HepG2 (cell line): Measurements from ENCODE around the gene SMIM9. TPM values are rescaled to one million over a fixed set of nuclear protein-coding genes. Genes with fewer than 3 reads are reported as not detected.

Experiments
- CCDC6 ChIP-seq: sonication (generic); formaldehyde crosslinking; IDR thresholded peaks from 2 replicates; pipeline ENCODE4 v1.8.1; 2022; ENCODE audit warnings: mild to moderate bottlenecking, missing genetic modification reagents, moderate library complexity
- CREB1 ChIP-seq, 2 experiments: fragments of 450-650 bp in 1 of 2; IDR thresholded peaks; 2 replicates each; pipeline ENCODE4 v1.6.1; 2016 to 2017; ENCODE audit warnings: control low read depth in 1 of 2, mild to moderate bottlenecking in 1 of 2, missing compliant biosample characterization in 1 of 2, missing genetic modification characterization in 1 of 2
- HNF4G ChIP-seq, 2 experiments: sonication (generic) in 1 of 2; formaldehyde crosslinking in 1 of 2; IDR thresholded peaks; 2 replicates each; pipeline versions ENCODE4 v1.4.0 to v1.6.1; 2011 to 2020; ENCODE audit warnings: borderline replicate concordance in 2 of 2, low read depth in 2 of 2, mild to moderate bottlenecking in 2 of 2, low read length in 1 of 2, missing genetic modification reagents in 1 of 2, moderate library complexity in 1 of 2
- KDM1A ChIP-seq: IDR thresholded peaks from 2 replicates; pipeline ENCODE4 v1.6.1; 2016; ENCODE audit warnings: missing compliant biosample characterization
- MAZ ChIP-seq, 2 experiments: sonication (generic) in 1 of 2; formaldehyde crosslinking in 1 of 2; IDR thresholded peaks; 2 replicates each; pipeline versions ENCODE4 v1.5.0 to v1.6.1; 2012 to 2020; ENCODE audit warnings: low read depth in 2 of 2, mild to moderate bottlenecking in 2 of 2, borderline replicate concordance in 1 of 2, improper control_type of control experiment in 1 of 2, low read length in 1 of 2, missing genetic modification reagents in 1 of 2, moderate library complexity in 1 of 2
- MYC ChIP-seq: sonication (generic); formaldehyde crosslinking; IDR thresholded peaks from 2 replicates; pipeline ENCODE4 v1.9.0; 2021; ENCODE audit warnings: missing genetic modification reagents, borderline replicate concordance
- YEATS2 ChIP-seq: sonication (generic); formaldehyde crosslinking; IDR thresholded peaks from 2 replicates; pipeline ENCODE4 v1.4.0; 2020; ENCODE audit warnings: missing genetic modification reagents, borderline replicate concordance
- ZBTB21 ChIP-seq: sonication (generic); formaldehyde crosslinking; IDR thresholded peaks from 2 replicates; pipeline ENCODE4 v1.4.0; 2020; ENCODE audit warnings: missing genetic modification reagents
- ZBTB8A ChIP-seq: sonication (generic); formaldehyde crosslinking; IDR thresholded peaks from 2 replicates; pipeline ENCODE4 v1.4.0; 2020; ENCODE audit warnings: mild to moderate bottlenecking, low read depth, missing genetic modification reagents, borderline replicate concordance
- ZNF318 ChIP-seq: sonication (generic); formaldehyde crosslinking; IDR thresholded peaks from 2 replicates; pipeline ENCODE4 v1.4.0; 2020; ENCODE audit warnings: mild to moderate bottlenecking, missing genetic modification reagents
- ZNF441 ChIP-seq: sonication (generic); formaldehyde crosslinking; IDR thresholded peaks from 2 replicates; pipeline ENCODE4 v1.7.0; 2021; ENCODE audit warnings: missing genetic modification reagents, borderline replicate concordance
- polyA plus RNA-seq, 8 experiments: library from polyadenylated mRNA; depleted of rRNA in 3 of 8; stranded (reverse) in 7 of 8; unstranded in 1 of 8; fragments of >200 nt; fragmentation: Illumina TruSeq in 4 of 8; extraction: Trizol in 4 of 8; gene quantifications; 2 replicates each; pipeline versions ENCODE4 v1.2.1 to v1.2.3, GENCODE V29; 2011 to 2016; ENCODE audit warnings: low read depth in 4 of 8, missing spikeins in 1 of 8, mixed read lengths in 1 of 8; ENCODE audit not compliant: insufficient read depth in 1 of 8
- total RNA-seq, 5 experiments: library from RNA; depleted of rRNA; stranded (reverse); fragments of >200 nt; fragmentation: Illumina TruSeq; extraction: Trizol; gene quantifications; 2 replicates each; pipeline ENCODE4 v1.2.3, GENCODE V29; 2016; ENCODE audit warnings: low read depth in 1 of 5
- TF ChIP-seq, protein P1 (sequence below): sonication (generic); formaldehyde crosslinking; IDR thresholded peaks from 2 replicates; pipeline ENCODE4 v1.5.0; 2020; ENCODE audit warnings: missing genetic modification reagents
- TF ChIP-seq, protein P2 (sequence below): sonication (generic); formaldehyde crosslinking; conservative IDR thresholded peaks from 2 replicates; pipeline ENCODE4 v1.4.0; 2020; ENCODE audit warnings: missing genetic modification reagents
- TF ChIP-seq, protein P3 (sequence below): sonication (generic); formaldehyde crosslinking; IDR thresholded peaks from 2 replicates; pipeline ENCODE4 v1.8.1; 2022; ENCODE audit warnings: mild to moderate bottlenecking, missing genetic modification reagents

Gene SMIM9
- total and polyA plus RNA-seq, 2 of the 13 experiments (the other 11 are each of a cell fraction or from before 2014, with no cell fraction given) = not detected

DNA sequence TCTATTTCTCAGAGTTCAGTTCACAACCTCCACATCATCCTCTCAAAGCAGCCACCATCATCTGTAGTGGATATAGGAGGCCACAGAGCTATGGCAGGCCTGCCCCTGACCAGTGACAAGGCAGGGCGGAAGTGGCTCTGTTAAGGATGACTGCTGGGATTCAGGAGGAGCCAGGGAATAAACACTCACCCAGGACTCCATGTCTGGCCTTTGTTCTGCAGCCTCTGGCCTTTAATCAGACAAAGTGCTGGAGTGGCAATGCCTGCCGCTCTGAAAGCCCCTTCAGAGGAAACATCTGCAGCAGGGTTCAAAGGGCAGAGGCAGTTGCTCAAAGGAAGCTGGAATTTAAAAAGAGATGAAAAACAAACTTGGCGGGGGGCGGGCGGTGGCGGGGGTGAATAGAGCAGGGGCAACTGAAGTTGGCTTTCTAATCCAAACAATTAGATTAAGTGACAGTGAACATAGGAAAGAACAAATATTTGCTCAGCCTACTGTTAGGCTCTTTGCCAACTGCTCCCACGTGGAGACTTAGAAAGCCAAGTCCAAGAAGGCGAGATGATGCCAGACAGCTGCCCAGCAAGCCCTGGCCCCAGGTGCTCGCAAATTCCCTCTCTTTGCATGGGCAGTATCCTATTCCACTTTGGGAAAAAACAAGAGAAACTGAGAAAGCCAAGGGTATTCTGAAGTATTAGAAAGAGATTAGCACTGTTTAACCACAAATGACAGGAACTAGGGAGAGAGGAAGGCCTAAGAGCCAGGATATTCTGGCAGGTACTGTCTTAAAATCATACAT lies 34.7 kb downstream of the SMIM9 start (continued):
- TF ChIP-seq ZNF318 = no peak
- TF ChIP-seq HNF4G (IDR thresholded peaks at IDR 0.05; ENCODE audit: borderline replicate concordance, low read depth, low read length) = peak; percentile 74
- TF ChIP-seq HNF4G (CRISPR knock-in tag; IDR thresholded peaks at IDR 0.05; ENCODE audit: borderline replicate concordance, low read depth) = peak; percentile 47; the same call in 1 of the 2 replicates
- TF ChIP-seq MYC (CRISPR knock-in tag) = no peak
- TF ChIP-seq MAZ (IDR thresholded peaks at IDR 0.05; ENCODE audit: borderline replicate concordance, low read depth, low read length) = peak; percentile 49; the same call in 1 of the 2 replicates
- TF ChIP-seq MAZ (CRISPR knock-in tag; IDR thresholded peaks at IDR 0.05; ENCODE audit: low read depth) = no peak
- TF ChIP-seq, protein P1, sequence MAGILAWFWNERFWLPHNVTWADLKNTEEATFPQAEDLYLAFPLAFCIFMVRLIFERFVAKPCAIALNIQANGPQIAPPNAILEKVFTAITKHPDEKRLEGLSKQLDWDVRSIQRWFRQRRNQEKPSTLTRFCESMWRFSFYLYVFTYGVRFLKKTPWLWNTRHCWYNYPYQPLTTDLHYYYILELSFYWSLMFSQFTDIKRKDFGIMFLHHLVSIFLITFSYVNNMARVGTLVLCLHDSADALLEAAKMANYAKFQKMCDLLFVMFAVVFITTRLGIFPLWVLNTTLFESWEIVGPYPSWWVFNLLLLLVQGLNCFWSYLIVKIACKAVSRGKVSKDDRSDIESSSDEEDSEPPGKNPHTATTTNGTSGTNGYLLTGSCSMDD = no peak
- no peak for TF ChIP-seq KDM1A
- TF ChIP-seq ZNF441 (CRISPR knock-in tag) = no peak
- no peak for TF ChIP-seq ZBTB21
- TF ChIP-seq YEATS2 (CRISPR knock-in tag) = no peak
- TF ChIP-seq, protein P2, sequence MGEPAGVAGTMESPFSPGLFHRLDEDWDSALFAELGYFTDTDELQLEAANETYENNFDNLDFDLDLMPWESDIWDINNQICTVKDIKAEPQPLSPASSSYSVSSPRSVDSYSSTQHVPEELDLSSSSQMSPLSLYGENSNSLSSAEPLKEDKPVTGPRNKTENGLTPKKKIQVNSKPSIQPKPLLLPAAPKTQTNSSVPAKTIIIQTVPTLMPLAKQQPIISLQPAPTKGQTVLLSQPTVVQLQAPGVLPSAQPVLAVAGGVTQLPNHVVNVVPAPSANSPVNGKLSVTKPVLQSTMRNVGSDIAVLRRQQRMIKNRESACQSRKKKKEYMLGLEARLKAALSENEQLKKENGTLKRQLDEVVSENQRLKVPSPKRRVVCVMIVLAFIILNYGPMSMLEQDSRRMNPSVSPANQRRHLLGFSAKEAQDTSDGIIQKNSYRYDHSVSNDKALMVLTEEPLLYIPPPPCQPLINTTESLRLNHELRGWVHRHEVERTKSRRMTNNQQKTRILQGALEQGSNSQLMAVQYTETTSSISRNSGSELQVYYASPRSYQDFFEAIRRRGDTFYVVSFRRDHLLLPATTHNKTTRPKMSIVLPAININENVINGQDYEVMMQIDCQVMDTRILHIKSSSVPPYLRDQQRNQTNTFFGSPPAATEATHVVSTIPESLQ (CRISPR knock-in tag) = no peak
- no peak for TF ChIP-seq ZBTB8A
- no peak for TF ChIP-seq CREB1 (IDR thresholded peaks at IDR 0.05)
- TF ChIP-seq CREB1 (CRISPR knock-in tag; IDR thresholded peaks at IDR 0.05) = no peak; the same call in 1 of the 2 replicates
- no peak for TF ChIP-seq CCDC6 (CRISPR knock-in tag)
- TF ChIP-seq, protein P3, sequence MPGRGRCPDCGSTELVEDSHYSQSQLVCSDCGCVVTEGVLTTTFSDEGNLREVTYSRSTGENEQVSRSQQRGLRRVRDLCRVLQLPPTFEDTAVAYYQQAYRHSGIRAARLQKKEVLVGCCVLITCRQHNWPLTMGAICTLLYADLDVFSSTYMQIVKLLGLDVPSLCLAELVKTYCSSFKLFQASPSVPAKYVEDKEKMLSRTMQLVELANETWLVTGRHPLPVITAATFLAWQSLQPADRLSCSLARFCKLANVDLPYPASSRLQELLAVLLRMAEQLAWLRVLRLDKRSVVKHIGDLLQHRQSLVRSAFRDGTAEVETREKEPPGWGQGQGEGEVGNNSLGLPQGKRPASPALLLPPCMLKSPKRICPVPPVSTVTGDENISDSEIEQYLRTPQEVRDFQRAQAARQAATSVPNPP = no peak
